ENCODE results near the gene SMG6.
A peak's percentile ranks its signal among the peaks of the same experiment; 100 is the strongest.

SMG6 gene

GRCh38 chr17:2304931-2305330 is 1.3 kb upstream of the SMG6 start:
- Histone ChIP-seq H3K4me2 (ENCODE audit: low read length) (peak overlapping the region; percentile 68; the same call in 1 of the 2 replicates), H3K4me3 (ENCODE audit: low read depth, low read length, poor library complexity, severe bottlenecking) (peak overlapping the region; percentile 86), H3F3A (ENCODE audit: insufficient read depth, low read length) (no peaks in the 10 kb centered on the region), H3K4me1 (ENCODE audit: insufficient read depth, low read length, severe bottlenecking) (peaks cover 18% of the 10 kb centered on the region), H4K20me1 (ENCODE audit: insufficient read depth, low read length) (no peaks in the 10 kb centered on the region), H3K9ac (ENCODE audit: low read length) (peak overlapping the region; percentile 34; the same call in 1 of the 2 replicates), H3K79me2 (ENCODE audit: insufficient read depth, low read length) (0 out of 2 replicates have a peak, but pooled peaks cover 7% of the 10 kb centered on the region), H3K9me3 (ENCODE audit: low read length) (no peaks in the 10 kb centered on the region), H3K36me3 (ENCODE audit: insufficient read depth, low read length) (peaks cover 7% of the 10 kb centered on the region; the same call in 1 of the 2 replicates), H3K27ac (ENCODE audit: low read depth, low read length, poor library complexity, severe bottlenecking) (no peak overlapping the region), H2AFZ (ENCODE audit: low read length) (no peak overlapping the region), H3K9me2 (ENCODE audit: low read depth, low read length) (no peaks in the 10 kb centered on the region), H3K27me3 (ENCODE audit: insufficient read depth, low read length) (no peaks in the 10 kb centered on the region)
- TF ChIP-seq EZH2 (IDR thresholded peaks at IDR 0.05; ENCODE audit: borderline replicate concordance, low read length) = no peak
- TF ChIP-seq CTCF (IDR thresholded peaks at IDR 0.05; ENCODE audit: low read length) = no peak

GRCh38 chr17:2302778-2303203 is 794 bp downstream of the SMG6 start:
- peak overlapping the region; percentile 88 for H3K4me2 ChIP-seq (ENCODE audit: low read length)
- no peak overlapping the region for H2AFZ ChIP-seq (ENCODE audit: low read length)
- 0 out of 2 replicates have a peak, but pooled peaks cover 7% of the 10 kb centered on the region for H3K79me2 ChIP-seq (ENCODE audit: insufficient read depth, low read length)
- H3K9ac ChIP-seq (ENCODE audit: low read length) = peak overlapping the region; percentile 90
- peak overlapping the region; percentile 86 for H3K4me3 ChIP-seq (ENCODE audit: low read depth, low read length, poor library complexity, severe bottlenecking)
- no peaks in the 10 kb centered on the region for H3K9me3 ChIP-seq (ENCODE audit: low read length)
- H4K20me1 ChIP-seq (ENCODE audit: insufficient read depth, low read length) = no peaks in the 10 kb centered on the region
- peaks cover 18% of the 10 kb centered on the region for H3K4me1 ChIP-seq (ENCODE audit: insufficient read depth, low read length, severe bottlenecking)
- no peaks in the 10 kb centered on the region for H3F3A ChIP-seq (ENCODE audit: insufficient read depth, low read length)
- no peak overlapping the region for H3K27ac ChIP-seq (ENCODE audit: low read depth, low read length, poor library complexity, severe bottlenecking)
- no peaks in the 10 kb centered on the region for H3K9me2 ChIP-seq (ENCODE audit: low read depth, low read length)
- H3K36me3 ChIP-seq (ENCODE audit: insufficient read depth, low read length) = peaks cover 24% of the 10 kb centered on the region
- no peaks in the 10 kb centered on the region for H3K27me3 ChIP-seq (ENCODE audit: insufficient read depth, low read length)
- TF ChIP-seq CTCF (IDR thresholded peaks at IDR 0.05; ENCODE audit: low read length) (no peak), EZH2 (IDR thresholded peaks at IDR 0.05; ENCODE audit: borderline replicate concordance, low read length) (no peak)

- no peaks in the 10 kb centered on the region for H3F3A ChIP-seq (ENCODE audit: insufficient read depth, low read length)
- TF ChIP-seq CTCF (IDR thresholded peaks at IDR 0.05; ENCODE audit: low read length) = no peak
- TF ChIP-seq EZH2 (IDR thresholded peaks at IDR 0.05; ENCODE audit: borderline replicate concordance, low read length) = no peak
Observed at GRCh38 chr17:2299756-2300155, 3.8 kb downstream of the SMG6 start.

More at GRCh38 chr17:2299756-2300155, 3.8 kb downstream of the SMG6 start:
- no peak overlapping the region for H3K27ac ChIP-seq (ENCODE audit: low read depth, low read length, poor library complexity, severe bottlenecking)
- H3K36me3 ChIP-seq (ENCODE audit: insufficient read depth, low read length) = peaks cover 51% of the 10 kb centered on the region
- H3K79me2 ChIP-seq (ENCODE audit: insufficient read depth, low read length) = 0 out of 2 replicates have a peak, but pooled peaks cover 7% of the 10 kb centered on the region
- no peaks in the 10 kb centered on the region for H3K27me3 ChIP-seq (ENCODE audit: insufficient read depth, low read length)
- H2AFZ ChIP-seq (ENCODE audit: low read length) = no peak overlapping the region
- peaks cover 17% of the 10 kb centered on the region for H3K4me1 ChIP-seq (ENCODE audit: insufficient read depth, low read length, severe bottlenecking)
- H3K4me3 ChIP-seq (ENCODE audit: low read depth, low read length, poor library complexity, severe bottlenecking) = no peak overlapping the region
- no peak overlapping the region for H3K9ac ChIP-seq (ENCODE audit: low read length)
- no peak overlapping the region for H3K4me2 ChIP-seq (ENCODE audit: low read length)
- H4K20me1 ChIP-seq (ENCODE audit: insufficient read depth, low read length) = no peaks in the 10 kb centered on the region
- H3K9me3 ChIP-seq (ENCODE audit: low read length) = no peaks in the 10 kb centered on the region
- H3K9me2 ChIP-seq (ENCODE audit: low read depth, low read length) = no peaks in the 10 kb centered on the region

Measured in OCI-LY1 (cell line).